Measurements from ENCODE around the gene ADRA2B.

Gene ADRA2B

DNA sequence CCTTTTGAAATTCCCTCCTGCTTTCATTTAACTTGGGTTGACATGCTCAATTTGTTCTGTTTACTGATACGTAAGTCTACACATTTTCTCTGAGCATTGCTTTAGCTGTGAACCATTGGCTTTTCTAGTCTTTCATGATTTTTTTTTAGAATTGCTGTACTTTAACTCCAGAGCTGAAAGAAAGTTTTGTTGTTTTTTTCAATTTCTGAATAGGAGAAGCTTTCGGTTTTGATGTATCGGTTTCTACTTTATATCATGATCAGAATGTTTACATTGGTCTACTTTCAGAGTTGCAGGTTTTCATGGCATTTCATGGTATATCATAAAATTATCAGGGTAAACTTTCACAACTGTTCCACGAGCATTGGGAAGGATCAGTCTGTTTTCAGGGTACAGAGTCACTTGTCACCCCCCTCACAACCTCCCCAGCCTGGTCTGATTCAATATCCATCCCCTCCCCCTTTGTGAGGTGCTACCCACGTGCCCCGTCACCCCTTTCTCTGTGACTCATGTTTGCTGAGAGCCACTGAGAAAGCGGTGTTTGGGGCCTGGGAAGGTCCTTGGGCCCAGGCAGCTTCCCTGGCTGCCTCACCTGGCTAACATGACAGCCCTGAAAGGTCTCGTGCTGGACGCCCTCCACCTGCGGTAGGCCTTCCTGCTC lies 14.9 kb upstream of the ADRA2B start:
- no peaks in the 10 kb centered on the region for H3K4me1 ChIP-seq (ENCODE audit: insufficient read depth, low read length)
- no peaks in the 10 kb centered on the region for H3K36me3 ChIP-seq (ENCODE audit: insufficient read depth, low read depth, low read length)
- H3K9me3 ChIP-seq (ENCODE audit: insufficient read depth, low read depth, low read length): no peaks in the 10 kb centered on the region
- no peak overlapping the region for H3K9ac ChIP-seq (ENCODE audit: low read depth, low read length)
- H3K4me3 ChIP-seq (ENCODE audit: low read length): no peak overlapping the region
- H3K27ac ChIP-seq (ENCODE audit: low read length): no peak overlapping the region
- H3K27me3 ChIP-seq (ENCODE audit: insufficient read depth, low read length): no peaks in the 10 kb centered on the region; the same call in 1 of the 2 replicates

DNA sequence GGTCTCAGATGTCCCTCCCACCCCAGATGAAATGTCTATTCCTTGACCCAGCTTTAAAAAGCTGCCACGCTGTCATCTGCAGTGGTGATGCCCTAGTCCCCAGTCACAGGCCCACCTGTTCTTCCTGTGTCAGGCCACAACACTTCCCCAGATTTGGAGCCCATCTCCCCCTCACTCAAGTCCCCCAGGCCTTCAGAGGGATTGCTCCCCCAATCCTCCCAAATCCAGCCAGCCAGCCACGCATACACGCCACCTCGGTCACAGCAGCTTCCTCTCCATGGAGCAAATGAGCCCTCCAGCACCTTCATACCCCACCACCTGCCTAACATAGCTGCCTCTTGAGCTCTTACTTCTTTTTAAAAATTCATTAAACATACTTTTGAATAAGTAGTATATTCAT lies 14.1 kb upstream of the ADRA2B start:
- Histone ChIP-seq H3K36me3 (ENCODE audit: insufficient read depth, low read depth, low read length) (no peaks in the 10 kb centered on the region), H3K27me3 (ENCODE audit: insufficient read depth, low read length) (no peaks in the 10 kb centered on the region), H3K4me1 (ENCODE audit: insufficient read depth, low read length) (no peaks in the 10 kb centered on the region), H3K9me3 (ENCODE audit: insufficient read depth, low read depth, low read length) (no peaks in the 10 kb centered on the region), H3K4me3 (ENCODE audit: low read length) (no peak overlapping the region), H3K27ac (ENCODE audit: low read length) (no peak overlapping the region), H3K9ac (ENCODE audit: low read depth, low read length) (no peak overlapping the region)

DNA sequence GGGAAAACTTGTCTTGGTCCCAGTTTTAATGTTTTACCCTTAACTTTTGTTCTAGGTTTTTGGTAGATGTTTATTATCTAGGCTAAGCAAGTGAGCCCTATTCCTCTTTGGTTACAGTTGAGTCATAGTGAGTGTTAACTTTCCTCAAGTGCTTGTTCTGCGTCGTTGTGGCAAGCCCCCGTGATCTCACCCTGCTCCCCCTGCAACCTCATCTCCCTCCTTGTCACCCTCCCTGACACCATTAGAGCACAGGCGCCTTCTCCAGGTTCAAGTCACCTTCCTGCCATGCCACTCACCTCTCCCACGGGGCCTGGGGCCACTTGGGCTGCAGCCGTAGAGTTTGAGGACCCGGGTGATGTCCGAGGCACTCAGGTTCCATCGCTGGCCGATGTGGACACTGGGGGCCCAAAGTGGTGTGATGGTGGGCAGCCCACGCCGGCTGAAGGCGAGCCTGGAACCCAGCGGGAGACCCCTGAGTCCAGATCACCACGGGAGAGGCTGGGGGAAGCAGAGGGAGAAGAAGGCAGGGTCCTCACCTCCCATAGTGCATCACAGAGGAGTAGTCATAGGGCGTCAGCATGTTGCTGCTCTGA lies 13.3 kb upstream of the ADRA2B start:
- H3K9me3 ChIP-seq (ENCODE audit: insufficient read depth, low read depth, low read length): no peaks in the 10 kb centered on the region
- no peaks in the 10 kb centered on the region for H3K27me3 ChIP-seq (ENCODE audit: insufficient read depth, low read length)
- H3K4me1 ChIP-seq (ENCODE audit: insufficient read depth, low read length): no peaks in the 10 kb centered on the region
- no peaks in the 10 kb centered on the region for H3K36me3 ChIP-seq (ENCODE audit: insufficient read depth, low read depth, low read length)
- H3K9ac ChIP-seq (ENCODE audit: low read depth, low read length): no peak overlapping the region
- H3K27ac ChIP-seq (ENCODE audit: low read length): no peak overlapping the region
- H3K4me3 ChIP-seq (ENCODE audit: low read length): no peak overlapping the region

DNA sequence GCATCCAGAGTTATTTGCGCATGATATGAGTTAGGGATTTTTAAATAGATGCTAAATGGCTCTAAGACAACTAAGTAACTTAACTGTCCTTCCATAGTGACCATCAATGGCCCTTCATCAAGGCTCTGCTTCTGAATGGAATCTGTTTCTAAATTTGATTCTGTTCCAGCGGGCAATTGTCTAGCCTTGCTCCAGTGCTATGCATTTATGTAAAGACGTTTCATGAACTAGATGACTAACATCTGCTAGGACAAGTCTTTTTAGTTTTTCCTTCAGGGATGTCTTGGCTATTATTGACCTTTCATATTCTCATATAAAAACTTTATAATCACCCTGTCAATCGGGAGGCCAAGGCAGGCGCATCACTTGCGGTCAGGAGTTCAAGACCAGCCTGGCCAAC lies 12.1 kb upstream of the ADRA2B start:
- Histone ChIP-seq H3K4me1 (ENCODE audit: insufficient read depth, low read length) (no peaks in the 10 kb centered on the region), H3K9ac (ENCODE audit: low read depth, low read length) (no peak overlapping the region)

DNA sequence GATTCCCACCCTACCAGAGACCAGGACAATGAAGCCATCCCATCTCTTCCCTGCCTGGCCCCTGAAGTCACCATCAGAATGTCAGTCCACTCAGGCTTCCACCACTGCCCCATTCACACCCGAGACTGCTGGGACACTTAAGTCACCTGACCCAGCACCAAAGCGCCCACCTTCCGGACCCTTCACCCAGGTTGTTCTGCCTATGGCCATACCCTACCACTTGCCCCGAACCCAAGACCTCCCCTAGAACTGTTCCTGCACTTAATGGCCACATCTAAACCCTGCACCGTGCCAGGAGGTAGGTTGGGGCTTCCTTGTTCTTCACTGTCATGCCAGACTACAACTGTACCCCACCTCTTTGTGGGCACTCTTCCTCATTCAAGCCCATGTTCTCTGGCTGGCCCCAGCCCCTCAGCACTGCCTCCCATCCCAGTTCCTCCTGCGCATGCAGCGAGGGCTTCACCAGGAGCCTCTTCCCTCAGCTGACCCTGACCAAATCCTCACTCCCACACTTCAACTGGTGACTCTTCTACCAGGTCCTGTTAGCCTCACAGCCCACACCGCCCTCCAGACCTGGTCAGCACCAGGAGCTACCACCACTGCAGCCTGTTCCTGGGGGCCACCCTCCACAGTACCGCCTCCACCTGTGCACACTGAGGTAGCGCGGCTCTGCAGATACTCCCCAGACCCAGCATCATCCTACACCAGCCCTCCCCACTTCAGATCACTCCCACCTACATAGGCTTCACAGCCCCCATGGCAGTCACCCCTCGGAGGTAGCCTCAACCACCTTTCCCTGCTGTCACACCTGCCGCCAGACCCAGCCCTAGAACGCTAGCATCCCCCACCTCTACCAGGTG lies 8.3 kb upstream of the ADRA2B start:
- H3K9me3 ChIP-seq (ENCODE audit: insufficient read depth, low read depth, low read length): no peaks in the 10 kb centered on the region
- no peak overlapping the region for H3K4me3 ChIP-seq (ENCODE audit: low read length)
- peaks cover 22% of the 10 kb centered on the region for H3K27me3 ChIP-seq (ENCODE audit: insufficient read depth, low read length)
- no peaks in the 10 kb centered on the region for H3K36me3 ChIP-seq (ENCODE audit: insufficient read depth, low read depth, low read length)
- no peak overlapping the region for H3K27ac ChIP-seq (ENCODE audit: low read length)
- H3K4me1 ChIP-seq (ENCODE audit: insufficient read depth, low read length): no peaks in the 10 kb centered on the region
- H3K9ac ChIP-seq (ENCODE audit: low read depth, low read length): no peak overlapping the region

More for the DNA sequence above, 12.1 kb upstream of the ADRA2B start:
- Histone ChIP-seq H3K27me3 (ENCODE audit: insufficient read depth, low read length) (no peaks in the 10 kb centered on the region), H3K9me3 (ENCODE audit: insufficient read depth, low read depth, low read length) (no peaks in the 10 kb centered on the region), H3K36me3 (ENCODE audit: insufficient read depth, low read depth, low read length) (no peaks in the 10 kb centered on the region), H3K4me3 (ENCODE audit: low read length) (no peak overlapping the region), H3K27ac (ENCODE audit: low read length) (no peak overlapping the region)

DNA sequence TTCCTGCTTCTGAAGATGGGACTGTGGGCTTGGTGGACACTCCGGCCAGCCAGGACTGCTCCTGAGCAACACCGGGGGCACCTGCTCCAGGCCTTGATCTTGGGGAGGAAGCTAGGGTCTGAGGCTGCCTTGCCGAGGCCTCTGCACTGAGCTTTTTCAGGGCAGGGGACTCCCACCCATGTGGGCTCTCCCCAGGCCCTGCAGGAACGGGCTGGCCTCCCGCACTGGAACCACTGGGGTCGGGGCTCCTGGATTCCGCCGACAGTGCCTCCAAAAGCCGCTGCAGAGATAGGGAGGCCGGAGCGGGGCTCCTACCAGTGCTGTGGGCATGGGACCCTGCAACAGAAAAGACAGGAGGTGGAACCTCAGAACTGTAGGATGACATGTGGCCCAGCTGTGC lies 7.6 kb upstream of the ADRA2B start:
- Histone ChIP-seq H3K27ac (ENCODE audit: low read length) (no peak overlapping the region), H3K9ac (ENCODE audit: low read depth, low read length) (no peak overlapping the region), H3K36me3 (ENCODE audit: insufficient read depth, low read depth, low read length) (no peaks in the 10 kb centered on the region), H3K4me1 (ENCODE audit: insufficient read depth, low read length) (no peaks in the 10 kb centered on the region), H3K4me3 (ENCODE audit: low read length) (no peak overlapping the region), H3K9me3 (ENCODE audit: insufficient read depth, low read depth, low read length) (no peaks in the 10 kb centered on the region), H3K27me3 (ENCODE audit: insufficient read depth, low read length) (peaks cover 29% of the 10 kb centered on the region)

DNA sequence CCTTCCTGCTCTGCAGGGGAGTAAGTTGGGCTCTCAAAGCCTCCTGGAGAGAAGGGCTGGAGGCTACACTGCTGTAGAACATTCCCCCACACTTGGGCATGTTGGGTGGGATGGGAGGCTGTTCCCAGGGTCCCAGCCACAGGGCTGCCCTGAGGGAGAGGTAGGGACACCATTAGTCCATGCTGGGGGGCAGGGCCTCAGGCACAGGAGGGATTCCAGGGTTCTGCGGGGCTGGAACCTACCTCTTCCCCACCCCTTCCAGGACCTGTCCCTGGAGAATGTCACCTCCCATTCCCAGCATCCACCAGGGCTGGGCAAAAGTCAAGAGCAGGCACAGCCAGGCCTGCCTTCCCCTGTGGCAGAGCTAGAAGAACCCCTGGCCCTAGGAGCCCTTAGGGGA lies 6.9 kb upstream of the ADRA2B start:
- H3K27ac ChIP-seq (ENCODE audit: low read length): no peak overlapping the region
- peaks cover 36% of the 10 kb centered on the region for H3K27me3 ChIP-seq (ENCODE audit: insufficient read depth, low read length)
- no peaks in the 10 kb centered on the region for H3K9me3 ChIP-seq (ENCODE audit: insufficient read depth, low read depth, low read length)
- H3K36me3 ChIP-seq (ENCODE audit: insufficient read depth, low read depth, low read length): no peaks in the 10 kb centered on the region
- no peaks in the 10 kb centered on the region for H3K4me1 ChIP-seq (ENCODE audit: insufficient read depth, low read length)
- H3K4me3 ChIP-seq (ENCODE audit: low read length): no peak overlapping the region
- H3K9ac ChIP-seq (ENCODE audit: low read depth, low read length): no peak overlapping the region

DNA sequence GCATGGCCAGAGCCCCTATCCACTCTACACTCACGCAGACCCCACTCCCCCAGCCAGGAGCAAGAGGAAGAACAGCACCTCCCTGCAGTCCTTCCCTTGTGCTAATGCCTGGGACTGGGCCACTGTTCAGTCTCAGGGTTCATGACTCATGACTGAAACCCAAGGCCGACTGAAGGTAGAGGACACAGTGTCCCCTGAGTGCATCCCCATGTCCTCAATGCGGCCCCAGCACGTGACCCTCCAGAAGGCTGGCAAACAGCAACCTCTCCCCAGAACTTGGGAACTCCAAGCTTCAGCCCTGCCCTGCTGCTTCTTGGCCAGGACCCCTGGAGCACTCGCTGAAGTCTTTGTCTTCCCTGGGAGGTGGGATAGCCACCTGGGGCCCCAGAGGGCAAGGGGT lies 6.0 kb upstream of the ADRA2B start:
- Histone ChIP-seq H3K36me3 (ENCODE audit: insufficient read depth, low read depth, low read length) (no peaks in the 10 kb centered on the region), H3K27me3 (ENCODE audit: insufficient read depth, low read length) (peaks cover 45% of the 10 kb centered on the region), H3K4me1 (ENCODE audit: insufficient read depth, low read length) (no peaks in the 10 kb centered on the region), H3K4me3 (ENCODE audit: low read length) (no peak overlapping the region), H3K9ac (ENCODE audit: low read depth, low read length) (no peak overlapping the region), H3K9me3 (ENCODE audit: insufficient read depth, low read depth, low read length) (no peaks in the 10 kb centered on the region), H3K27ac (ENCODE audit: low read length) (no peak overlapping the region)

DNA sequence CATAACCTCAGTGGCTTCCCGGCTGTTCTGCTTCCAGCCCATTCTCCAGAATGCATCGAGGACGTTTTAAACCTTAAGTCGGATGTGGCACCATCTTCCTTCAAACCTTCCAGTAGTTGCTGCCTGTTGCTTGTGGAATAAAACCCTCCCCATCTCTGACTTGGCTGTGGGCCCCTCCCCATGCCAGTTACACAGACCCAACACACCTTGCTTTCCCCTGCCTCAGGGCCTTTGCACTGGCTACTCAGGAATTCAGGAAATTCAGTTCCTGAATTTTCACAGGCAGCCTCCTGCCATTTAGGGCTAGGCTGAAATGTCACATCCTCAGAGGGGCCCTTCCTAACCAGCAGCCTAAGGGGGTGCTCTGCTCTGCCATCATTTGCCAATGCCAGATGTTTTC lies 5.0 kb upstream of the ADRA2B start:
- Histone ChIP-seq H3K9me3 (ENCODE audit: insufficient read depth, low read depth, low read length) (no peaks in the 10 kb centered on the region), H3K9ac (ENCODE audit: low read depth, low read length) (no peak overlapping the region), H3K4me1 (ENCODE audit: insufficient read depth, low read length) (no peaks in the 10 kb centered on the region), H3K4me3 (ENCODE audit: low read length) (no peak overlapping the region), H3K36me3 (ENCODE audit: insufficient read depth, low read depth, low read length) (no peaks in the 10 kb centered on the region), H3K27me3 (ENCODE audit: insufficient read depth, low read length) (peaks cover 49% of the 10 kb centered on the region), H3K27ac (ENCODE audit: low read length) (no peak overlapping the region)

DNA sequence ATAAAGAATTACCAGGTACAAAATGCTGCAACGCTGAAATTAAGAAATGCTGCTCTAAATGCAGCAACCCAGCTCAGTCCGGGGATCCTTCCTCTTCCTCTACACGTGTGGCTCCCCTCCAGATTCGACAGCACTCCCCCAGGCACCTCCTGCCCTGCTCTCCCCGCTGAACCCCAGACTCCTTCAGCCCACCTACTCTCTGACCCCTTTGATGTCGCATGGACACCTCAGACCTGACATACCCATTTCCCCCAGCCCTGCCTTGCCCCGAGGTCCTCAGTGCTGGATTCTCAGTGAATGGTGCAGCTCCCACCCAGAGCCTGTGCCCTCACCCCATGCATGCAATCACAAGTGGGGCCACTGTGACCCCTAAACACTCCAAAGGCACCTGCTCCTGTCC lies 4.6 kb upstream of the ADRA2B start:
- Histone ChIP-seq H3K9ac (ENCODE audit: low read depth, low read length) (no peak overlapping the region), H3K4me3 (ENCODE audit: low read length) (no peak overlapping the region), H3K9me3 (ENCODE audit: insufficient read depth, low read depth, low read length) (no peaks in the 10 kb centered on the region), H3K27me3 (ENCODE audit: insufficient read depth, low read length) (peaks cover 52% of the 10 kb centered on the region), H3K27ac (ENCODE audit: low read length) (no peak overlapping the region), H3K4me1 (ENCODE audit: insufficient read depth, low read length) (no peaks in the 10 kb centered on the region), H3K36me3 (ENCODE audit: insufficient read depth, low read depth, low read length) (no peaks in the 10 kb centered on the region)

DNA sequence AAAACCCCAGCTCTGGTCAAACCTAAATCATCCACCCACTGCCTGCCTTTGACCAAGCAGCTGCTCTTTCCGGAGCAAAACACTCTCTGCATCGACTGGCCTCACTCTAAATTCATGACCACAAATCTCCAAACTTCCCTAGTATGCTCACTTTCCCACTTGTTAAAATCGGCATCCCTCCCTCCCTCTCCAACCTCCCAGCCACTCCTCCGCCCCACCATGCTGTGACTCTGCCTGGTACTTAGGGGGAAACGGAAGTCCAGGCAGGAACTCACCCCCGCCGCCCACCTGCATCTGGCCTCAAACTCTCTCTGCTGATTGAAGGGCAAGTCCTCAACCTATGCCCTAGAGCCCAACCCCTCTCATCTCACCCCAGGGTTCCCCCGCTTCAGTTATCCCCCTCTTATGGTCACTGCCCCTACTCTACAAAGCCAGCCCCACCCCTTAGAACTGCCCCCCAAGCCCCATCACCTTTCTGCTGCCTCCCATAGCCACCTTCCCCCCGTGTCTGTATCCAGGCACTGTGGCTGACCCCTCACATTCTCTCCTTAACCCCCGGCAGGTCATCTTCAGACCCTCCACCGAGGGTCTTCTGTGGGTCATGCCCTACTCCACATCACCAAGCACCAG lies 3.8 kb upstream of the ADRA2B start:
- H3K4me1 ChIP-seq (ENCODE audit: insufficient read depth, low read length): no peaks in the 10 kb centered on the region
- no peaks in the 10 kb centered on the region for H3K36me3 ChIP-seq (ENCODE audit: insufficient read depth, low read depth, low read length)
- no peaks in the 10 kb centered on the region for H3K9me3 ChIP-seq (ENCODE audit: insufficient read depth, low read depth, low read length)
- H3K9ac ChIP-seq (ENCODE audit: low read depth, low read length): no peak overlapping the region
- H3K27me3 ChIP-seq (ENCODE audit: insufficient read depth, low read length): peaks cover 60% of the 10 kb centered on the region
- no peak overlapping the region for H3K27ac ChIP-seq (ENCODE audit: low read length)
- no peak overlapping the region for H3K4me3 ChIP-seq (ENCODE audit: low read length)
